ENCODE results near the gene ARHGAP8.
A peak's percentile ranks its signal among the peaks of the same experiment; 100 is the strongest.

ARHGAP8 gene

DNA sequence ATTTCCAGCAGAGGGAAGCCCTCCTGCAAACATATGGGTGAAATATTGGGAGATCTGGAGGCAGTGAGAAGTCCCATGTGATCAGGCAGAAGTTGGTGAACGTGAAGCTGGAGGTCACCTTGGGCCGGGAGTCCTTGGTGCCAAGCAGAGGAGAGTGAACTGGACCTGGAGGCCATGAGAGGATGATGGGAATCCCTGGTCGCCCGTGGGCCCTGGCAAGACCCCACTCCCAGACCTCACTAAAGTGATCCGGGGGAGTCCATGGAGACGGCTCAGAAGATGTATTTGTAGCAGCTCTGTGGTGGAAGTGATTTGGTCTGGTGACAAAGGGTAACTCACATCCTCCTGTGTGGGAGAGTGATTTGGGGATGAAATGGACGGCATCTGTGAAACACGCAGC, 71.0 kb downstream of the ARHGAP8 start:
- CTCF ChIA-PET: no interaction called here
- DNase-seq: peak; percentile 17
- no peak overlapping the region for H3K27ac Mint-ChIP-seq
- H3K36me3 Mint-ChIP-seq: no peaks in the 10 kb centered on the region
- H3K9me3 Mint-ChIP-seq: no peaks in the 10 kb centered on the region
- no peaks in the 10 kb centered on the region for H3K27me3 Mint-ChIP-seq
- no peak overlapping the region for H3K4me3 Mint-ChIP-seq
- H3K4me1 Mint-ChIP-seq: no peaks in the 10 kb centered on the region

DNA sequence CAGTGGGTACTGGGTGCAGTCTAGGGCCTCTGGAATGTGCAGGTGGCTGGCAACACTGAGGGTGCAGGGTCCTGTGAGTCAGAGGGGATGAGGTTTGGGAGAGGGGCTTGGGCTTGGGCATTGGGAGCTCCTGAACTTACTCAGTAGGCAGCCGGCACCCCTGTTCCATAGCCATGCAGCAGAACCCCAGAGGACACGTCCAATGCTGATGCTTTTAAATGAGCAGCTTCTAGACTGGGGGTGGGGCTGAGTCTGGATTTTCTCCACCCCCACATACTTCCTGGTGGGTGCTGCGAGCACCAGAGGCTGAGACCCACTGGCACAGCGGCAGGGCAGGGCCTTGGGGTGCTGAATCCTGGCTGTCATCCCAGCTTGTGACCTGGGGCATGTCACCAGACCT, 71.4 kb downstream of the ARHGAP8 start:
- H3K36me3 Mint-ChIP-seq: no peaks in the 10 kb centered on the region
- no peaks in the 10 kb centered on the region for H3K4me1 Mint-ChIP-seq
- CTCF ChIA-PET: no interaction called here
- no peaks in the 10 kb centered on the region for H3K9me3 Mint-ChIP-seq
- peak; percentile 13 for DNase-seq
- H3K27ac Mint-ChIP-seq: no peak overlapping the region
- no peaks in the 10 kb centered on the region for H3K27me3 Mint-ChIP-seq
- no peak overlapping the region for H3K4me3 Mint-ChIP-seq

DNA sequence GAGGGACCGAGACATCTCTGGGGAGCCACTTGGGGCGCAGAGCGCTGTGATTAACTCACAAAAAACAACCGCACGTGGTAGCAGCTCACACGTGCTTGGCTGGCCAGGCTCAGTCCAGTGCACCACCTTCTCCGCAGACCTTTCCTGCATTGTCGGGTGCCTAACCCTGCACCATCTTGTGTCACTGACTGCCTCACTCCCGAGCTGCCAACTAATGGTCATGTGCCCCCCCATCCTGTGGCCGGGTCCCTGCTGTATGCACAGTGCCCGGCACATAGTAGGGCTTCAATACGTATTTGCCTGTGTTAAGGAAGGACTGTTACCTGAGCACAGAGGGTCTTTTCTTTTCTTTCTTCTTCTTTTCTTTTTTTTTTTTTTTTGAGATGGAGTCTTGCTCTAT, 71.9 kb downstream of the ARHGAP8 start:
- no peaks in the 10 kb centered on the region for H3K36me3 Mint-ChIP-seq
- CTCF ChIA-PET: no interaction called here
- H3K9me3 Mint-ChIP-seq: no peaks in the 10 kb centered on the region
- H3K27me3 Mint-ChIP-seq: no peaks in the 10 kb centered on the region
- no peaks in the 10 kb centered on the region for H3K4me1 Mint-ChIP-seq
- no peak overlapping the region for H3K4me3 Mint-ChIP-seq
- no peak overlapping the region for H3K27ac Mint-ChIP-seq
- peak; percentile 17 for DNase-seq

DNA sequence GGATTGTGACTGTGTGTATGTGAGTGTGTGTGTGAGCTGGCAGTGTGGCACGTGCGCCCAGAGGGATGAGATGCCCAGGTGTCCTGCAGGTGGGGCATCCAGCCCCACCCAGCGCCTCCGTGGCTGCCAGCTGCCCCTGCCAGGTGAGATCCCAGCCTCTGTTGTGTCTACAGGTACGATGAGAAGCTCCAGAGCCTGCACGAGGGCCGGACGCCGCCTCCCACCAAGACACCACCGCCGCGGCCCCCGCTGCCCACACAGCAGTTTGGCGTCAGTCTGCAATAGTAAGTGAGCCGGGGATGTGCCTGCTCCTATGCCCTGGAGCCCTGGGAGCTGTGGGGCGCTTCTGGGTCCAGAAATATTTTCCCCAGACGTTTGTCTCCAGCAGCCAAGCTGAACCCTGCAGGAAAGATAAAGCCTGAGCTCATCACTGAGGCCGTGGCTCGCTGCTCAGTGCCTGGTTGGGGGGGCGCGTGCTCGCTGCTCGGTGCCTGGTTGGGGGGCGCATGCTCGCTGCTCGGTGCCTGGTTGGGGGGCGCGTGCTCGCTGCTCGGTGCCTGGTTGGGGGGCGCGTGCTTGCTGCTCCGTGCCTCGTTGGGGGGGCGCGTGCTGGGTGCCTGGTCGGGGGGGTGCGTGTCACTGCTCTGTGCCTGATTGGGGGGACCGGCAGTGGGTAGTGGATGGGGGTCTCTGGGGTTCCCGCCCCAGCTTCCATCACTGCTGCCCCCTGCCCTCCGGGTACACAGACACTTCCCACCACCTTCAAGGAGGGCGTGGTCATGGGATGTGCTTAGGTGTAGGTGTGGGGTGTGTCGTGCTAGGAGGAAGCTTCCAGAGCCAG, 73.2 kb downstream of the ARHGAP8 start:
- Mint-ChIP-seq H3K36me3 (no peaks in the 10 kb centered on the region), H3K9me3 (no peaks in the 10 kb centered on the region), H3K4me1 (no peaks in the 10 kb centered on the region), H3K4me3 (no peak overlapping the region), H3K27me3 (peaks cover 4% of the 10 kb centered on the region), H3K27ac (no peak overlapping the region)
- CTCF ChIA-PET: interaction anchor here (1.3 kb wide), 1 partner anchor 271 kb away, joined by 3 read pairs; no protein-coding TSS in a partner anchor
- peak; percentile 11 for DNase-seq

DNA sequence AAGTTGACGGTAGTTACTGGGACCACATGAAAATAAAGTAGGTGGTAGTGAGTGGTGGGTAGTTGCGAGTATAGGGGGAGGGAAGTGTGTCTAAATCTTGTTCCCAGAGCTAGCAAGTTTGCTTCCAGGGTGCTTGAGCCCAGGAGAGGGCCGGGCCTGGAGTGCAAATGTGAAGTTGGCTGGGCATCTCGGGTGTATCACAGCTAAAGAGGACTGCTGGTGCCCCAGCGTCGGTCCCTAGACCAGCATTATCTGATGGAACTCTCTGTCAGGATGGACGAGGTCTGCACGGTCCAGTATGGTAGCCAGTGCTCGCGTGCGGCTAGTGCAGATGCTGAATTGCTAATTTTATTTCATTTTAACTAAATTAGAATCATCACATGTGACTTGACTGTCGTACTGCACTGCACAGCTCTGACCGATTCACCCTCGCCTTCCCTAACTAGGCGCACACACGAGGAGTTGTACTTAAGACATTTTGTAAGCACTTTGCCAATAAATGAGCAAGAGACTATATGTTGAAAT, 75.4 kb downstream of the ARHGAP8 start:
- Mint-ChIP-seq H3K4me1 (no peaks in the 10 kb centered on the region), H3K27me3 (peaks cover 4% of the 10 kb centered on the region), H3K36me3 (no peaks in the 10 kb centered on the region), H3K27ac (no peak overlapping the region), H3K4me3 (no peak overlapping the region), H3K9me3 (no peaks in the 10 kb centered on the region)
- no peak for DNase-seq
- CTCF ChIA-PET: no interaction called here

DNA sequence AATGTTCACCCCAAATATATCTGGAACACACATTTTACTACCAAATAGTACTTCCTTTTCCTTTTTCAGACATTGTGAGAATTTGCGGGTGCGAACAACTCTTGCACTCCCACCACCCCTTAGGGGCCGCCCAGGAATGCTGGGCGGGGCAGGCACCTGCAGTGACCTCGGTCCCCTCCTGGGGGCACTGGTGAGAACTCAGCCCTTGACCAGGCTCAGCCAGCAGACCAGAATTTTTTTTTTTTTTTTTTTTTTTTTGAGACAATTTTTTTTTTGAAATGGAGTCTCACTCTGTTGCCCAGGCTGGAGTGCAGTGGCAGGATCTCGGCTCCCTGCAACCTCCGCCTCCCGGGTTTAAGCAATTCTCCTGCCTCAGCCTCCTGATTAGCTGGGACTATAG, 75.8 kb downstream of the ARHGAP8 start:
- Mint-ChIP-seq H3K9me3 (no peaks in the 10 kb centered on the region), H3K27me3 (peaks cover 4% of the 10 kb centered on the region), H3K4me1 (no peaks in the 10 kb centered on the region), H3K27ac (no peak overlapping the region), H3K36me3 (no peaks in the 10 kb centered on the region), H3K4me3 (no peak overlapping the region)
- CTCF ChIA-PET: no interaction called here
- DNase-seq: no peak

DNA sequence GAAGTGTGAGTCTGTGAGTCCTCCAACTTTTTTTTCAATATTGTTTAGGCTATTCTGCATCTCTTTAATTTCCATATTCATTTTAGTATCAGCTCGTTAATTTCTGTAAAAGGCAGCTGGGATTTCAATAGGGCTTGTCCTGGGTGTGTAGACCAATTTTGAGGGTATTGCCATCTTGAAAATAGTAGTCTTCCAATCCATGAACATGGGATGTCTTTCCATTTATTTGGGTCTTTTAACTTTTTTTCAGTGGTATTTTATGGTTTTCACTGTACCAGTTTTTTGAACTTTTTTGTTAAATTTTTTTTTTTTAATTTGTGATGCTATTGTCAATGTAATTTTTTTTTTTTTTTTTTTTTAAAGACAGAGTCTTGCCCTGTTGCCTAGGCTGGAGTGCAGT, 79.5 kb downstream of the ARHGAP8 start:
- H3K4me1 Mint-ChIP-seq: no peaks in the 10 kb centered on the region
- peaks cover 4% of the 10 kb centered on the region for H3K27me3 Mint-ChIP-seq
- H3K36me3 Mint-ChIP-seq: no peaks in the 10 kb centered on the region
- no peak overlapping the region for H3K4me3 Mint-ChIP-seq
- CTCF ChIA-PET: no interaction called here
- H3K27ac Mint-ChIP-seq: no peak overlapping the region
- H3K9me3 Mint-ChIP-seq: peaks cover 7% of the 10 kb centered on the region
- DNase-seq: no peak

DNA sequence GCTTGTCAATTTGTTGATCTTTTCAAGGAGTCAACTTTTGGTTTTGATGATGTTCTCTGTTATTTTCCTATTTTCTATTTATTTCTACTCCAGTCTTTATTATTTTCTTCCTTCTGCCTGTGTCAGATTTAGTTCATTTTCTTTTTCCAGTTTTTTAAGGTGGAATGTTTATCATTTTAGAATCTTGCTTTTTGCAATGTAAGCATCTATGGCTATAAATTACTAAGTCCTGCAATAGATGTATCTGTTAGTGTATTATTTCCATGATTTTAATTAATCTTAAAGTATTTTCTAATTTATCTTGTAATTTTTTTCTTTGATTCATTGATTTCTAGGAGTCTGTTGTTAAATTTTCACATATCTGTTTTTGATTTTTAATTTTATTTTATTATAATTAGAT, 81.7 kb downstream of the ARHGAP8 start:
- no peak for DNase-seq
- H3K27me3 Mint-ChIP-seq: peaks cover 4% of the 10 kb centered on the region
- H3K27ac Mint-ChIP-seq: no peak overlapping the region
- no peak overlapping the region for H3K4me3 Mint-ChIP-seq
- no peaks in the 10 kb centered on the region for H3K4me1 Mint-ChIP-seq
- H3K9me3 Mint-ChIP-seq: peaks cover 7% of the 10 kb centered on the region
- CTCF ChIA-PET: no interaction called here
- H3K36me3 Mint-ChIP-seq: no peaks in the 10 kb centered on the region

DNA sequence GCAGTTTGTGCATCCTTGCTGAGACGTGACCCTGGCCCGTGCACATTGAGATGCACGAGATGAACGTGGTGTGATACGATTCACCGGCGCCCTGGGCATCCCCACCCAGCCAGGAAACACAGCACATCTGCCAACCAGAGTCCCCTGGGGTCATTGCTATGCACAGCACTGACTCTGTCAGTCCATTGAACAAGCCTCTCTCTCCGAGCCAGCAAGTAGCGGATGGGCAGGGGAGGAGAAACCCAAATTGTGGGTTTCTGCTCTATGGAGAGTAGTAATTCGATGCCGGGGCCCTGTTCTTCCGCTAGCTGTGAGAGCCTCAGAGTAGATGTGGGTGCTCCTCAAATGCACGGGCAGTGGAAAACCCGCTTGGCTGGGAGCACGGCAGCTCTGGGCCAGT, 85.1 kb downstream of the ARHGAP8 start:
- Mint-ChIP-seq H3K27me3 (no peaks in the 10 kb centered on the region), H3K36me3 (no peaks in the 10 kb centered on the region), H3K4me1 (no peaks in the 10 kb centered on the region), H3K9me3 (peaks cover 7% of the 10 kb centered on the region), H3K27ac (no peak overlapping the region), H3K4me3 (no peak overlapping the region)
- CTCF ChIA-PET: no interaction called here
- DNase-seq: no peak

DNA sequence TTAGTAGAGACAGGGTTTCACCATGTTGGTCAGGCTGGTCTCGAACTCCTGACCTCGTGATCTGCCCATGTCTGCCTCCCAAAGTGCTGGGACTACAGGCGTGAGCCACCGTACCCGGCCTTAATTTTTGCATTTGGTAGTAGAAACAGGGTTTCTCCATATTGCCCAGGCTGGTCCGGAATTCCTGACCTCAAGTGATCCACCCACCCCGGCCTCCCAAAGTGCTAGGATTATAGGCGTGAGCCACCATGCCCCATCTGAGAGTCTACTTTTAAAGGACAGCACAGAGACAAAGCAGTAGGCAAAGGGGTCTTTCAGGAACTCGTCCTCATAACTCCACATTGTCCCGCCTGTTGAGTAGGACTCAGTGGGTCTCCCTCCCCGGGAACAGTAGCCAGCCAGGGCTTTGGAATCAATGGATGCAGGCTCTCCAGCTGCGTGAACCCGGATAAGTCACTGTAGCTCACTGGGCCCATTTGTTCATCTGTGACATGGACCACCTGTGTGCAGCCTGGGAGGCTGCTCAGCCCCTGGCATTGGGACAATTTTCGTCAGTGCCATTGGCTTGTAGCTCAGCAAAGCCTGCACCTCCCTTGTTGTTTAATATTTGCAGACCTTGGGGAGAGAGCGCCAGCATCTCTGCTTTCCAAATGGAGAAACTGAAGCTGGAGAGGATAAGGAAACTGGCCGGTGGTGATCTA, 86.1 kb downstream of the ARHGAP8 start:
- H3K4me3 Mint-ChIP-seq: no peak overlapping the region
- peaks cover 7% of the 10 kb centered on the region for H3K9me3 Mint-ChIP-seq
- no peaks in the 10 kb centered on the region for H3K27me3 Mint-ChIP-seq
- no peaks in the 10 kb centered on the region for H3K4me1 Mint-ChIP-seq
- CTCF ChIA-PET: interaction anchor here (0.7 kb wide), 1 partner anchor 16 kb away, joined by 3 read pairs; no protein-coding TSS in a partner anchor
- DNase-seq: no peak
- H3K36me3 Mint-ChIP-seq: no peaks in the 10 kb centered on the region
- H3K27ac Mint-ChIP-seq: no peak overlapping the region

DNA sequence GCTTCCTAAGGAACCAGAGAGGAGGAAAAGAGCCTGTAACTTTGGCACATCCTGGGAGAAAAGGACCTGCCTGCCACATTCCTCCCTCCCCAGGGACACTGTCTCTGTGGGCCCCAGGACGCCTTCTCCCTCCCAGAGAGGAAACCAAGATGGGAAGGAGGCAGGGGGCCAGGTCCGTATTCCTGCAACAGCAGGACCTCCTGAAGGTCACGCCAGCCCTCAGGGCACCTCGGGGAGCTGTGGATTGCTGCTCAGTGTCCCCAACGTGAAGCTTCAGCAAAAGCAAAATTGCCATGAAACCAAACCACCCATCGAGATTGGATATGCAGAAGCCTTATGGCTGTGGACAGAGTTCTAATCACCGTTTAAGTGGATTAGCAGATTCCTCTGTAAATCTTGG, 86.7 kb downstream of the ARHGAP8 start:
- DNase-seq: no peak
- H3K27me3 Mint-ChIP-seq: no peaks in the 10 kb centered on the region
- H3K27ac Mint-ChIP-seq: no peak overlapping the region
- CTCF ChIA-PET: interaction anchor here (0.7 kb wide), 1 partner anchor 15 kb away, joined by 3 read pairs; no protein-coding TSS in a partner anchor
- peaks cover 7% of the 10 kb centered on the region for H3K9me3 Mint-ChIP-seq
- no peaks in the 10 kb centered on the region for H3K4me1 Mint-ChIP-seq
- no peak overlapping the region for H3K4me3 Mint-ChIP-seq
- no peaks in the 10 kb centered on the region for H3K36me3 Mint-ChIP-seq

DNA sequence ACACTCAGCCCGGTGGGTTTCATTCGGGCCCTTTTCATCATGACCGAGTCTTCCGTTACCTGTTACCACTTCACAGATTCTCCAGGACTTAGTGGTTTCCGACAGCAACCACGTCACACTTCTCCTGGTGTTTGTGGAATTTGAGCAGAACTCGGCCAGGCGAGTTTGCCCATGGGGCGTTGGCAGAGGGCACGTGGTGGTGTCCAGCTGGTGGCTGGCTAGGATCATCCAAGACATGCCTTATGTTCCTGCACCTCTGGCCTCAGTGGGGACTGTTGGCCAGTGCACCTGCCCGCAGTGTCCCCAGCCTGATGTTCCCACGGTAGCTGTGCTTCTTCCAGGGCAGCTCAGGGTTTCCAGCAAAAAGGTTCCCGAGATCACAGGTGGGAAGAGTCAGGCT, 87.3 kb downstream of the ARHGAP8 start:
- H3K4me3 Mint-ChIP-seq: no peak overlapping the region
- no peaks in the 10 kb centered on the region for H3K36me3 Mint-ChIP-seq
- no peaks in the 10 kb centered on the region for H3K27me3 Mint-ChIP-seq
- H3K27ac Mint-ChIP-seq: no peak overlapping the region
- H3K9me3 Mint-ChIP-seq: peaks cover 6% of the 10 kb centered on the region
- H3K4me1 Mint-ChIP-seq: no peaks in the 10 kb centered on the region
- CTCF ChIA-PET: no interaction called here
- no peak for DNase-seq

DNA sequence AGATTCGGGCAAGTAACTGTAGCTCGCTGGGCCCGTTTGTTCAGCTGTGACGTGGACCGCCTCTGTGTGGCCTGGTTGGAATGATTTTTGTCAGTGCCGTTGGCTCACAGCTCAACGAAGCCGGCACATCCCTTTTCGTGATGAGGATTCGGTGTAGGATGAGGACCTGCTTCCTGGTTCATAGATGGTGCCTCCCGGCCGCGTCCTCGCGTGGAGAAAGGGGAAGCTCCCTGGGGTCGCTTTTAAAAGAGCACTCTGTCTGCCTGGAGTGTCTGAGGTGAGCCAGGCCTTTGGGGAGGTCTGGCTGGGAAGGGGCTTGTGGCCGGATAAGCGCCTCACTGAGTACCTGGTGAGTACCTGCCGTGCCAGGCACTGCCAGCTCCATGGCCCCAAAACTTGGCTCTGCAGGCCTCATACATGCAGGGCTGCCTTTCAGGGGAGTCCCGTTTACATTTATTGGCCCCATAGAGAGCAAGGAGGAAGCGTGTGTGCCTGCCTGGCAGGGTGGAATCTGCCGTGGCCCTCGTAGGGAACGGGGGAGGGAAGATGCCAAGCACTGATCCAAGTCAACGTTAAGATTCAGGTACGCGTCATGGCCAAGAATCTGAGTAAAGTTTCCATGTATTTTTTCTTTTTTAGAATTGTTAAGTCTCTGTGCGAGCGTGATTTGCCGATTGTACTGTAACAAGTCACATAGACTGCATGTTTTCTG, 88.4 kb downstream of the ARHGAP8 start:
- Mint-ChIP-seq H3K27me3 (no peaks in the 10 kb centered on the region), H3K9me3 (peaks cover under 1% of the 10 kb centered on the region), H3K4me3 (no peak overlapping the region), H3K27ac (no peak overlapping the region), H3K4me1 (no peaks in the 10 kb centered on the region), H3K36me3 (no peaks in the 10 kb centered on the region)
- CTCF ChIA-PET: no interaction called here
- no peak for DNase-seq

DNA sequence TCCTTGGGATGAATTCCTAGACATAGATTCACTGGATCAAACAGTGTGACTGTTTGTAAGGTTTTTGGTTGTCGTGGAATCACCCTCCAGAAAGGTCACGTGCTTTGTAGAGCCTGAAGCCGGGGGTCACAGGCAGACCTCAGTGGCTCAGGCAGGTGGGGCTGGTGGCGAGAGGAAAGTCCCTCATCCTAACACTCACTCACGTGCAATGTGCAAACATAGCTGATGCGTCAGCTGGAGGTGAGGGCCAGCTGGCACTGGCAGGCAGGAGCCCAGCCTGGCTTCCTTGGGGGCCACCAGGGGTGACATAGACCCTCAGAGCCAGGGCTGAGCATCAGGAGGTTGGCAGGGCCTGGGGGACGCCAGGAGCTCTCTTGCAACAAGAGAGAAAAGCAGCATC, 90.0 kb downstream of the ARHGAP8 start:
- Mint-ChIP-seq H3K36me3 (no peaks in the 10 kb centered on the region), H3K4me3 (no peak overlapping the region), H3K9me3 (no peaks in the 10 kb centered on the region), H3K27me3 (no peaks in the 10 kb centered on the region), H3K4me1 (no peaks in the 10 kb centered on the region), H3K27ac (no peak overlapping the region)
- CTCF ChIA-PET: no interaction called here
- DNase-seq: no peak

Measured in activated naive CD4-positive, alpha-beta T cell treated with anti-CD3 and anti-CD28 coated beads, Interleukin-2, amount 10 ng/mL, durations not matched to agents 7 days and 5 days (primary cell).